Left hindlimb (tissue), 1 donor: ENCODE measurements around the gene CFP.
"Not testable (repeated sequence)": the region's sequence is repeated elsewhere in the genome, so short reads cannot be mapped to it uniquely, and the experiment has no call there.

Experiments used
- DNase-seq: peaks from one replicate; pipeline ENCODE4 v3.0.0-alpha.2; 2018

The CFP gene

DNA sequence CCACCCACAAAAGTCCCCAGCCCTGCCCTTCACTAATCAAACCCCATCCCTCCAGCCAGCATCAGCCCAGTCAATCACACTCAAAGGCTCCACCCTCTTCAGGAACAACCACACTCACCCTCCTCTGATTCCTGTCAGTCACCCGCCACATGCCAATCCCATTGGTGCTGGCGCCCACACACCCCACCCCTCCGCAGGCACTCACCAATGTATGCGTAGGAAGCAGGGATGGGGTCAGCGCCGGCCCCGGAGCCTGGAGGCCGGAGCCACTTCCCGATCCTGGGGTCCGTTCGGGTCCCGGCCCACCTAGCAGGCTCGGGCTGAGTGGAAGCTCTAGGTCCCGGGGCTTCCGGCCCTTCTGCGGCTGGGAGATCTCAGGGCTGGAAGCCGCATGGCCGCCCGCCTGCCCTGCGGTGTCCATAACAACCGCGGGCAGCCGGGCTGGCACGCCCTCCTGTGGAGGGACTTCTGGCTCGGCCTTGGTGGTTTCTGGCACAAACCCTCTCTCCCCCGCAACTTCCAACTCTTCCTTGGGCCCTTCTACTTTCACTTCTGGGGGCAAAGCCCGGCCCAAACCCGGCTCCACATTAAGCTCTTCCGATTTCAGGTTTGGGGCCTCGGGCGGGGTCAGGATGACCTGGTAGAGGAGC lies 7.9 kb upstream of the CFP start:
- no peak for DNase-seq

DNA sequence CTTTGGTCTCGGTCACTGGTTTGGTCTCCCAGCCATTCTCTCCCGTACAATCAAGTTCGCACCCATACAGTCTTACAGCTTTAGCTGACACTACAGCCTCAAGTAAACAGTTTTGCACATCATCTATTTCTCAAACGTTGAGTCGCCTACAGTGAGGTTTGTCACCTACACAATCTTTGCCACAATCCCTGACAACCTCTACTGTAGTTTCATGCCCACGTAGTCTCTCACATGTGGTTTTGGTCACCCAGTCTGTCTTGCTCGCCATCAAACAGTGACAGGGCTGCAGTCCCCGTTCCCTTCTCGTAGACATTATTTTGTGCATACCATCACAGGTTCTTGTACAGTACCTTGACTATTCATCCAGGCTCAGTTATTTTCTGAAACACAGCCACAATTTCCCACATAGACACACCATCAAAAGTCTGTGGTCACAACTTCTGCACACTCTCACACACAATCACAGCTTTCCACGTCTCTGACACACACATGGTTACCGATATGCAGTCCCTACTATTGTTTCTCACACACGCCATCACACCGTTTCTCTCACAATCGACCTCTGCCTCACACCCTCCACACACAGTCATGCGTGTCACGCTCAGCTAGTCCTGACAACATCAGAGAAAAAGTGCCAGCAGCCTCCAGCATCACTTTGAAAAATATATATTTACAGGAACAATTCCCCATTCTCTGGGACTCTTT lies 5.3 kb upstream of the CFP start:
- DNase-seq, result no peak

DNA sequence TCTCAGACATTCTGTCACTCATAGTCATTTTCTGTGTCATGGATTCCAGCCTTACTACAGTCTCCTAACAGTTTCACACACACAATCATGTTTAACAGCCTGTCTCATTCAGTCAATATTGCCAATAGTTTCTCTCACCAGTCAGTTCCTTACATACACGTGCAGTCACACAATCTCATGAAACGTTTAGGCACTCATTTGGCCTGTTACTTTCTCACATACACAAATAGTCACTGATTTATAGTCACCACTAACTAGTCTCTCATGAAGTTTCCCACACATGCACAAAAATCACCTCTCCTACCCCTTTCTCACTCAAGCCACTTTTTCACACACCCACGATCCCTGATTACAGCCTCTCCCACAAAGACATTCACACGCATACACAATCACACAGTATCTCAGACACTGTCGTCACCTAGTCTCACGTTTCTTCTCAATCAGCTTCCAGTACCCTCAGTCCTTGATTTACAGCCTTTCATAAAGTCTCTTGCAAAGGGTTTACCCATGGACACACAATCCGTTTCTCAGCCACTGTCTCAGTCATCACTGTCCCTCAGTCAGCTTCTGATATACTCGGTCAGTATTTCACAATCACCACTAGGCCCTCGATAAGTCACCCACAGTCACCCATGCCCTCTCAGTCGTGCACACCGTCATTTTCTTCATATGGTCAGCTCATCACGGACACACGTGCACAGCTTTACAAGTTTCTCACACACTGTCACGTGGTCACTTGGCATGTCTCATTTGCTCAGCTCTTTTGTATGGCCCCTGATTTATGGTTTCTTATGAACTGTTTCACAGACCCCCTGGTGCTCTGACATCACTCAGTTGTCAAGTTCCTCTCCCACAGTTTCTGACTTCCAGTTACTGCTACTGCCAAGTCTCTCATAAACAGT lies 4.2 kb upstream of the CFP start:
- no peak for DNase-seq

DNA sequence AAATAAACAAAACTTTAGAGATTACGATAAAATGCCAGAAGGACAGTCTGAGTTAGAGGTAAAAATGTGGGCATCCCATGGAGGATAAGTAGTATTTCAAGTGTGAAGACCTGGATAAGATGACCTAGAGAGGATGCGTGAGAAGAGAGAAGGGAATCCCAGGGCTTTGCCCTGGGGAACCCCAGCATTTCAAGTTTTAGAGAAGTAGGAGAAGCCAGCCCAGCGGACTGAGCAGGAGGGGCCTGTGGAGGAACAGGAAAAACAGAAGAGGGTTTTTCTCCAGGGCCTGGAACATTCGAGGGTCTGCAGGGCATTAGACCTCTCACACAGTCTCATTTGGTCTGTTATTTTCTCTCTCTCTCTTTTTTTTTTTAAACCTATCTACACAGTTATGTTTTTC lies 2.9 kb upstream of the CFP start:
- no peak for DNase-seq

DNA sequence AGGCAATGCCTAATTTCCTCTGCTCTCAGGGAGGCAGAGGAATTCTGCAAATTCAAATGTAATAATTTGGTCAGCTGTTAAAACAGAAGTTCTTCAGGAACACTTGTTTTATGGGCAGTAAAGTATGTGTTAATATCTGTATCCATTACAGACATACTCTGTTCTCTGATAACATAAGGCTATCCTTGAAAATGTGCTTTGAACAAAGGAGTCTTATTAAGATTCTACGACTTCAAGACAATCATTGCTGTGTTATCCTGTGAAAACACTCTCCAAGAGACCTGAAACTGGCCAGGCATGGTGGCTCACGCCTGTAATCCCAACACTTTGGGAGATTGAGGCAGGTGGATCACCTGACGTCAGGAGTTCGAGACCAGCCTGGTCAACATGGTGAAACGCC lies 1.9 kb upstream of the CFP start:
- DNase-seq, result no peak

DNA sequence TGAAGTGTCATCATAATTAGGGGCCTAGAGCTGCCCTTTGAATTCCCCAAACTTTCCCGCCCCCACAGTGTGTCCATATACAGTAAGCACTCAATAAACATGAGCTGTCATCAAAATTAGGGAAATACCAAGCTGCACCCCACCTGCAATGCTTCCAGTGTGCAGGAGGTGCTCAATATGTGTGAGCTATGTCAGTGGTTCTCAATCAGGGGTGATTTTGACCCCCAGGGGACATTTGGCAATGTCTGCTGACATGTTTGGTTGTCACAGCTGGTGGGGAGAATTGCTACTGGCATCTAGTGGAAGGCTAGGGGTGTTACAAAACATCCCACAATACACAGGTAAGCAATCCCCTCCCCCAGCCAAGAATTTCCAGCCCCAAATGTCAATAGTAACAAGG lies 748 bp downstream of the CFP start:
- no peak for DNase-seq

DNA sequence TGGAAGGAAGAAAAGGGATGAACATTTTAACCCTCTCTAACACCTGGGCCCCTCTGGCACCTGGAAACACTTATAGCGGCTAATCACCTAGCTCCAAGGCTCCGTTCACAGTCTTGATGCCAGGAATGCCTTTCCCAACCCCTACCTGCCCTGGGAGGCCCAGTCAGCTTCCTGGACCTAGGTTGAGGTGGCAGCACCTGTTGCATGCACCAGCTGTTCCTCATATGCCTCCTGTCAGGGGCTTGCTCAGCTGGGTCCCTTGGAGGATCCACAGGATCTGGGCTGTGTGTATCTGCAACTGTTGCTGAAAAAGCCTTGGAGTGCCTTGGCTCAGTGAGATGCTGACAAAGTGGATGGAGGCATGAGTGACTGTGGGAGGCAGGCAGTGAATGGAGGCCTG lies 4.4 kb downstream of the CFP start:
- DNase-seq, result no peak

DNA sequence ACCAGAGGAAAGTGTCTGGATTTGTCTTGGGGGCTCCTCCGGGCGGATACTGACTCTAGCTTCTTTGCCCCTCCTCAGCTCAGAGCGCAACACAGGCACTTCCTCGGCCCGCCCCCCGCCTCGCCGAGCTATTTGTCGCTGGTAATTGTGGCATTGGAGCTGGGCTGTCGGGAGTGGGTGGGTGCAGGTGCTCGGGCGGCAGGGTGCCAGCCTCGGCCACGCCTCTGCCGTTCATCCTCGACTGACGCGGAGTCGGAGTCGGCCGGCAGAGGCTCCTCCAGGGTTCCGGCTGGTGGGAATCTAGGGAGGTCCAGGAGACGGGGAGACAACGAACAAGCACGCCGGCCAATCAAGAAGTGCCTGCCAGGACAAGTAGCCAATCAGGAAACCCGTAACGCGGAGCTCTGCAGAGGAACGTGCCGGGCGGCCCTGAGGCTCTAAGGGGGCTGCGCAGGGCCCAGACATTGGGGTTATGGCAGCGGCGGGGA lies 6.1 kb downstream of the CFP start:
- peak; percentile 68 for DNase-seq

DNA sequence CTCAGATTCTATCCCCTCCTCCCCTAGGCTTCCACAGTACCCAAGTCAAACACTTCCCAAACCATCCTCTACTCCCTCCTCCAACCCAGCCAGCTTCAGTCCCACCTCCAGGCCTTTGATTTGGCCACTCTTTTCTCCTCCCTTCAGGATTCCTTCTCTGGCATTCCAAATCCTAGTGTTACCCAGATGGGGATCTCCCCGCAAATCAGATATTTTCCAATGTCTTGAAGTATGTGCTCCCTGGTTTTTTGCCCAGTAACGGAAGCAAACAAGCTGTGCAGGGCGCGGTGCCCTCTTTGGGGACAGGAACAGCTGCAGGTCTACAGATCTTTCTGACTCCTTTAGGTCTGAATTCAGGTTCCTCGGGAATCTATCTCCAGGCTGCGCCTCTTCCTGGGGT lies 7.9 kb downstream of the CFP start:
- DNase-seq, result no peak

DNA sequence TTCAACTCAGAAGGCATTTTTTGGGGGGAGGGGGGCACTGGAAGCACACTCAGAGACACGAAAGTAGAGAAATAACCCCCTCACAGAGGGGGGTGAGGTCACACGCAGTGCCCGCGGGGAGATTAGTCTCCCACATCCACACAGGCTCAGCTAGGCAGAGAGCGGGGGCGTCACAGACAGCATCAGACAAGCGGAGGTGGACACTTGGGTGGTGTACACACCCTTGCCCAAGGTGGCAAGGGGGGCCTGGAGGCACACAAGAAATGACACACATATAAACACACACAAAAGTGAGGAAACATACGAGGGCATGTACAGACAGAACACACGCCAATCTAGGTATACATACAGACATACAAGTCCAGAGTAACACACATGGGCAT lies 9.4 kb downstream of the CFP start:
- no peak for DNase-seq

DNA sequence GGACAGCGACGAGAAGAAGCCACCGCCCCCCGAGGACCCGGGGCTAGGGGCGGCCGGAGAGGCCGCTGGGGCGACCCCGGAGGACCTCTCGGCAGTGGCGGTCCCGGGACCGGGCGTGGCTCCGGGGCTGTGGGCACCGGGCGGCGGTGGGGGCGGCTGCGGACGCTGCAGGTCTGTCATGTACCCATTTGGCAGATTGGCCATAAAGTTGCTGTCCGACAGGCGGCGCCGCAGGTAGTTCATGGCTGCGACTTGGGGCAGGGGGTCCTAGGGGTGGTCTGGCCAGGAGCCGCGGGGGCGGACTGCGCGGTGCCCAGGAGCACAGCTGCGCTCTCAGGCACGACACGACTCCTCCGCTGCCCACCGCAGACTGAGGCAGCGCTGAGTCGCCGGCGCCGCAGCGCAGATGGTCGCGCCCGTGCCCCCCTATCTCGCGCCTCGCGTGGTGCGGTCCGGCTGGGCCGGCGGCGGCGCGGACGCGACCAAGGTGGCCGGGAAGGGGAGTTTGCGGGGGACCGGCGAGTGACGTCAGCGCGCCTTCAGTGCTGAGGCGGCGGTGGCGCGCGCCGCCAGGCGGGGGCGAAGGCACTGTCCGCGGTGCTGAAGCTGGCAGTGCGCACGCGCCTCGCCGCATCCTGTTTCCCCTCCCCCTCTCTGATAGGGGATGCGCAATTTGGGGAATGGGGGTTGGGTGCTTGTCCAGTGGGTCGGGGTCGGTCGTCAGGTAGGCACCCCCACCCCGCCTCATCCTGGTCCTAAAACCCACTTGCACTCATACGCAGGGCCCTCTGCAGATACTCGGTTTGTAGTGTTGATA lies 10.0 kb downstream of the CFP start, which contains the start of gene SYN1:
SYN1 (minus strand) TSS at position 372 of the 817 bp plus-strand sequence; CDS start at position 243, 129 bp downstream.
- peak; percentile 75 for DNase-seq

DNA sequence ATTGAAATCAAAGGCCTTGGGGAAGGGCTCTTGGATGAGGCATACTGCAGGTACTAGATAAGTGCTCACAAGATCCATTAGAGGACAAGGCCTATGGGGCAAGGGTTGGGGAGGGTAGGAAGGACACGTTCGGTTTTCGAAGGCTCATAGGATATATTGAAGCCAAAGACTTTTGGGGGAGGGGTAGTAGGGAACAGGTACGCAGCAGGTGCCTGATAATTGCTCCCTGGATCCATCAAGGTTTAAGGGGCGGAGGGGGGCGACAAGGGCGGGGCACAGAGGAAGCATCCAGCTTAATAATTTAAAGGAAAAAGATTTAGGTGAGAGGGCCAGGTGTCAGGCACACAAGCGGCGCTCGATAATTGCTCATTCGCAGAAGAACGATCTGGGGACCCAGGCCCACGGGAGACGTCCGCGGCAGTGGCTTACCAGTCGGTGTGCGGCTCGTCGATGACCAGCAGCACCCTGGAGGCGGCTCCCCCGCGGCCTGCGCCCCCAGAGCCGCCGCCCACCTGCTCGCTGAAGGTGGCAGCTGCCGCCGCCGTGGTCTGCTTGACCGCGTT lies 10.7 kb downstream of the CFP start:
- no peak for DNase-seq

DNA sequence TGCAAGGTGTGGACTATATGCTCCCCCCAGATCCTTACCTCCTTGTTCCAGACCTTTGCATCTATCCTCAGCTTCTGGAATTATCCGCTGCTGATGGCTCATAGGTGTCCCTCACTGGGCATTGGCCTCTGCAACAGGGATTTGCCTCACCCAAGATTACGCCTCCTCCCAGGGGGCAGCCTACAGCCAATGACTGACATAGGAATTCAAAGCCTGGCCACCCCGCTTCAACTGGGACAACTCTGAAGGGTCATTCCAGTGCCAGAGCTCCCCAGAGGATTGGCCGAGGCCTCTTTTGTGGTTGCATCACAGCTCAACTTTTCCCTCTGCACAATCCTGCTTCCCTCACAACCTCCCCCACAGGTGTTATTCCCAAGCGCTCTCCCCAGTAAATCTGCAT lies 15.1 kb downstream of the CFP start:
- DNase-seq, result no peak

DNA sequence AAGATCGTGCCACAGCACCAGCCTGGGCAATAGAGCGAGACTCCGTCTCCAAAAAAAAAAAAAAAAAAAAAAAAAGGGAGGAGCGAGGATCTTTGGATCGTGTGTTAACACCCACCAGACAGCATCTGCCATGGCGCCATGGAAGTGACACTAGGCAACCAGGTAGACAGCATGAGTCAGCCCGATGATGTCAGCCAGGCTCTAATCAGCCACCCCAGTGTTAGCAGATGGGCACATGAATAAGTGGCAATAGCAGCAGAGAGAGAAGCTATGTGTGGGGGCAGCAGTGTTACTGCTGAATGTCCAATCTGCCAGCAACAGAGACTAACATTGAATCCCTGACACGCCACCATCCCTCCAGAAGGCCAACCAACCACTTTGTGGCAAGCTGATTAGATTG lies 16.6 kb downstream of the CFP start:
- no peak for DNase-seq

DNA sequence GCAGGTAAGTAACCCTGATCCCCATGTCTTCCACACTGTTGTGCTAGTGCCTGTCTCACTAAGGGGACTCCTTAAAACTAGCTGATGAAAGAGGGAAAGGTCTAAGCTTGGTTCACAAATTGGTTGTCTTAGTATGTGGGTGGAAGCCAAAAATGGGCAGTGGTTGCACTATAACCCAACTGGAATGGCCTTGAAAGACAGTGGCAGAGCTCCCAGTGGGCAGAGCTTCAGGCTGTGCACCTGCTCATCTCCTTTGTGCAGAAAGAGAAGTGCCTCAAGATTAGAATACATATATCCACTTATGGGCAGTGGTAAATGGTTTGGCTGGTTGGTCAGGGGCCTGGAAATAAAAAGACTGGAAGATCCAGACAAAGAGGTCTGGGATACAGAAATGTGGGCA lies 17.3 kb downstream of the CFP start:
- no peak for DNase-seq

DNA sequence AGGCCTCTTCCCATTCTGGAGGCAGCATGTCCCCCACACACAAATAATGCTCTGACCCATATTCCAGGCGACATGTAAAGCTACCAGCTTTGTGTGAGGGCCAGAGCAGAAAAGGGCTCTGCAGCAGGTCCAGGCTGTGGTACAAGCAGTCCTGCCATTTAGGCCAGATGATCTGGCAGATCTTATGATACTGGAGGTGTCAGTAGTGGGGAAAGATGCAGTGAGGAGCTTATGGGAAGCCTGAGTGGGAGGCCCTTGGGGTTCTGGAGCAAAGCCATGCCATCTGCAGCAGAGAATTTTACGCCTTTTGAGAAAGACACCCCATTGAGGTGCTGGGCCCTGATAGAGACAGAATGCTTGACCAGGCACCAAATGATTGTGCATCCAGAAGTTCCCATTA lies 17.8 kb downstream of the CFP start:
- no peak for DNase-seq

DNA sequence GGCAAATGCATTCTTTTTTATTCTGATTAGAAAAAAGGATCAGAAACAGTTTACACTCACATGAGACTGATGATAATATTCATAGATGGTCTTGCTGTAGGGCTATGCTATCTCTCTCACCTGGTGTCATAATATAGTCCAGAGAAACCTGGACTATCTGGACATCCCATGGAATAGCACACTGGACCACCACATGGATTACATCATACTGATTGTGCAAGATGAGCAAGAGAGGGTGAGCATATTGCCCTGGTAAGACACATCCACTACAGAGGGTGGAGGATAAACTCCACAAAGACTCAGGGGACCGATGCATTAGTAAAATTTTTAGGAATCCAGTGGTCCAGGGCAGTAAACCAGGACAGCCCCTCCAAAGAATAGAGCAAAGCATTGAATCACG lies 18.2 kb downstream of the CFP start:
- no peak for DNase-seq

DNA sequence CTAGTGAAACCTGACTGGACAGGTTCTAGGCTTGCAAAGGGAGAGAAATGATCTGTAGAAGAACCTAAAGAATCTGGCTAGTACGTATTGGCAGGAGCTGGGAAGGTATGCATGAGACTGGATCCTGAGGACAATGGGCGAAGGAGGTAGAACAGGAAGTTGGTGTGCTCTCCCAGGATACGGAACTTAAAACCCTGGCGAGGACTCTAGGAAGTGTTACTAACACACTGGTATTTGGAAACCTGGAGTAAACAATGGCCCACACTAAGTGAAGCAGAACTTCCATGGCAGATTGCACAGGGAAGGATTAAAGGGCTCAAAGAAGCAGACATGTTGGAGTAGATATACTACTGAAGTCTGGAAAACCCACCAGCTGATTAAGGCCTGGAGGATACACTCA lies 19.2 kb downstream of the CFP start:
- no peak for DNase-seq

DNA sequence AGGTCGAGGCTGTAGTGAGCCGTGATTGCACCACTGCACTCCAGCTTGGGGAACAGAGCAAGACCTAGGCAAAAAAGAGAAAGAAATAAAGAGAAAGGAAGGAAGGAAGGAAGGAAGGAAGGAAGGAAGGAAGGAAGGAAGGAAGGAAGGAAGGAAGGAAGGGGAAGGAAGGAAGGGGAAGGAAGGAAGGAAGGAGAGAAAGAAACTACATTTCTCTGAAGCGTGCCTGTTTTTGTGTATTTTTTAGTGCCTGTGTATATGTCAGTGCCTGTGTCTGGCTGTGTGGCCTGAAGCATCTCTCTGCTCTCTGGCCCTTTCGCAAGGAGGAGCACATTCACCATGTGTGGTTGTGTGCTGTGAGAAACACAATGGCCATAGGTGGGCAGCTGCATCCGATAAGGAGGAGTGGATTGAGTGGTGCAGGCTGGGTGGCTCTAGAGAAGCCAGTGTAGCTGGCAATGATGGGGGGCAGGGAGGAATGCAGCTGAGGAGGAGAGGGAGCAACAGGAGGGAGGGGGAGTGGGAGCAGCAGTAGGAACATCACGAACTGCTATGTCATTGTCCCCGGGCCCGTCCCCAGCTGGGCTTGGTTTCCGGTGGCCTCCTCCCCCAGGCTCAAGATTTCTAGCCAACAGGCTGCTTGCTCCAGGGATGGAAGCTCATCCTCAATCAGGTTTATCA lies 21.5 kb downstream of the CFP start:
- DNase-seq, result no peak

DNA sequence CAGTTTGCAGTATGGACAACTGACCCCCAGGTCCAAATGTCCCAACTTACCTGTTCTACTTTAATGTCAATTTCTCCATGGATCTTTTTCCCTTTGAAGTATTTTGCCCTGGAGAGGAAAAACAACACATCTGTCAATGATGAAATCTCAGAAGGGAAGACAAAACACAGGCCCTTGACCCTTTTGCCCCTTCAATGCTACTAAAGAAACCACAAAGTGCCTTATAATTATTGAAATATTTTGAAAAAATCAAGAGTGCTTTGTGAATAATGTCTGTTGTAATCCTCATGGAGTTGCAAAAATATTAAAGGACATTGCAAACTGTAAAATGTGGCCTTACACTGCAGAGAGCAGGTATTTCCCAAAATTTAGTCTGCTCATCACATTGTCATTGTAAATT lies 22.6 kb downstream of the CFP start:
- DNase-seq, result no peak

DNA sequence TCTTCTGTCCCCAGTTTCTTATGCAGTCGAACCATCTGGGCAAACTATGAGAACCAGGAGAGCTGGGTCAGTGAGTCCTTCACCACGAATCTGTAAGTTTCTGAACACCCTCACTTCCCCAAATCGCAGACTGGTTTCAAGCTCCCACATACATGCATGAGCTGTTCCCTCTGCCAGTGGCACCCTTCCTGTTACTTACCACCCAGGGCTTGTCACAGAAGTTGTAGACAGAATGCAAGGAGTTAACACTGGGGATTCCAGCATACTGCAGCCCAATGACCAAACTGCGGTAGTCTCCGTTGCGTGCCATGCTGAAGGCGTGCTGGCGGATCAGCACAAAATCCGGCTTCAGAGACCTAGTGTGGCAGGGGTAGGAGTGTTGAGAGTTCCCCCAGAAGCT lies 24.7 kb downstream of the CFP start:
- DNase-seq, result no peak

DNA sequence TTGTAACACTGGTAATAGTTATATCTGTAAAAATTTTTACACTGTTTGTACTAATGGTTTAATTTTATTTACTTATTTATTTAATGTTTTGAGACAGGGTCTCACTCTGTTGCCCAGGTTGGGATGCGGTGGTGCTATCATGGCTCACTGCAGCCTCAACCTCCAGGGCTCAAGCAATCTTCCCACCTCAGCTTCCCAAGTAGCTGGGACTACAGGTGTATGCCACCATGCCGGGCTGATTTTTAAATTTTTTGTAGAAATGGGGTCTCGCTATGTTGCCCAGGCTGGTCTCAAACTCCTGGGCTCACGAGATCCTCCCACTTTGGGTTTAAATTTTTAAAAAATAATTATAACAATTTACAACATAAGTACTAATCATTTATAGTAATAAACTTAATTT lies 26.6 kb downstream of the CFP start:
- not testable (repeated sequence) for DNase-seq
